ENCODE results near the gene TMEM42. TPM values are rescaled to one million over a fixed set of nuclear protein-coding genes. Genes with fewer than 3 reads are reported as not detected.

TMEM42 gene
- total and polyA plus RNA-seq, 2 experiments from 2014 or later = 7.4 to 13.3 TPM

DNA sequence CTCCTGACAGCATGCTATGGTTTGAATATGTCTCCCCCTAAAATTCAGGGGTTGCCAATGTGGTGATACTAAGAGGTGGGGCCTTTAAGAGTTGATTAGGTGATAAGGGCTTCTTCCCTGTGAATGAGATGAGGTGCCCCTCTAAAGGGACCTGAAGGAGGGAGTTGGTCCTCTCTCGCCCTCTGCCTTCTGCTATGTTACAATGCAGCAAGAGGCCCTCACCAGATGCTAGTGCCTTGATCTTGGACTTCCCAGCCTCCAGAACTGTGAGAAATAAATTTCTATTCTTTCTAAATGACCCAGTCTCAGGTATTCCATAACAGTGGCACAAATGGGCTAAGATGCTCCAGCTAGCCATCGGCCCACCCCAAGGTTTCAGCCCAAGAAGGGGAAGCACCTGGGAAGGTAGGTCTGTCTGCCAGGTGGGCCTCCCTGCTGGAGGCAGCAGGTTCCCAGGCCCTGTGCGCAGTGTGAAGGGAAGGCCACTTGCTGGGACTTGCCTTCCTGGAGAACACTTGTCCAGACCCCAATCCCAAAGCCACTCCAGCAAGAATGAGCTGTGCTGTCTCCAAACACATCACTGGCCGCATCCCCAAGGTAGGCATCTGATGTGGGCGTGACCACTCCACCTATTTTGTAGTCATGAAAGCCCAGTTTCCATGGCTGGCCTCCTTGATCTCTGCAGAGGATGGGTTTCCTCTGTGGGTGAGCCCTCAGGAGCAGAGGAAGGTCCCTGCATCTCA is 21.7 kb downstream of the TMEM42 start (continued):
- TF ChIP-seq, protein P1, sequence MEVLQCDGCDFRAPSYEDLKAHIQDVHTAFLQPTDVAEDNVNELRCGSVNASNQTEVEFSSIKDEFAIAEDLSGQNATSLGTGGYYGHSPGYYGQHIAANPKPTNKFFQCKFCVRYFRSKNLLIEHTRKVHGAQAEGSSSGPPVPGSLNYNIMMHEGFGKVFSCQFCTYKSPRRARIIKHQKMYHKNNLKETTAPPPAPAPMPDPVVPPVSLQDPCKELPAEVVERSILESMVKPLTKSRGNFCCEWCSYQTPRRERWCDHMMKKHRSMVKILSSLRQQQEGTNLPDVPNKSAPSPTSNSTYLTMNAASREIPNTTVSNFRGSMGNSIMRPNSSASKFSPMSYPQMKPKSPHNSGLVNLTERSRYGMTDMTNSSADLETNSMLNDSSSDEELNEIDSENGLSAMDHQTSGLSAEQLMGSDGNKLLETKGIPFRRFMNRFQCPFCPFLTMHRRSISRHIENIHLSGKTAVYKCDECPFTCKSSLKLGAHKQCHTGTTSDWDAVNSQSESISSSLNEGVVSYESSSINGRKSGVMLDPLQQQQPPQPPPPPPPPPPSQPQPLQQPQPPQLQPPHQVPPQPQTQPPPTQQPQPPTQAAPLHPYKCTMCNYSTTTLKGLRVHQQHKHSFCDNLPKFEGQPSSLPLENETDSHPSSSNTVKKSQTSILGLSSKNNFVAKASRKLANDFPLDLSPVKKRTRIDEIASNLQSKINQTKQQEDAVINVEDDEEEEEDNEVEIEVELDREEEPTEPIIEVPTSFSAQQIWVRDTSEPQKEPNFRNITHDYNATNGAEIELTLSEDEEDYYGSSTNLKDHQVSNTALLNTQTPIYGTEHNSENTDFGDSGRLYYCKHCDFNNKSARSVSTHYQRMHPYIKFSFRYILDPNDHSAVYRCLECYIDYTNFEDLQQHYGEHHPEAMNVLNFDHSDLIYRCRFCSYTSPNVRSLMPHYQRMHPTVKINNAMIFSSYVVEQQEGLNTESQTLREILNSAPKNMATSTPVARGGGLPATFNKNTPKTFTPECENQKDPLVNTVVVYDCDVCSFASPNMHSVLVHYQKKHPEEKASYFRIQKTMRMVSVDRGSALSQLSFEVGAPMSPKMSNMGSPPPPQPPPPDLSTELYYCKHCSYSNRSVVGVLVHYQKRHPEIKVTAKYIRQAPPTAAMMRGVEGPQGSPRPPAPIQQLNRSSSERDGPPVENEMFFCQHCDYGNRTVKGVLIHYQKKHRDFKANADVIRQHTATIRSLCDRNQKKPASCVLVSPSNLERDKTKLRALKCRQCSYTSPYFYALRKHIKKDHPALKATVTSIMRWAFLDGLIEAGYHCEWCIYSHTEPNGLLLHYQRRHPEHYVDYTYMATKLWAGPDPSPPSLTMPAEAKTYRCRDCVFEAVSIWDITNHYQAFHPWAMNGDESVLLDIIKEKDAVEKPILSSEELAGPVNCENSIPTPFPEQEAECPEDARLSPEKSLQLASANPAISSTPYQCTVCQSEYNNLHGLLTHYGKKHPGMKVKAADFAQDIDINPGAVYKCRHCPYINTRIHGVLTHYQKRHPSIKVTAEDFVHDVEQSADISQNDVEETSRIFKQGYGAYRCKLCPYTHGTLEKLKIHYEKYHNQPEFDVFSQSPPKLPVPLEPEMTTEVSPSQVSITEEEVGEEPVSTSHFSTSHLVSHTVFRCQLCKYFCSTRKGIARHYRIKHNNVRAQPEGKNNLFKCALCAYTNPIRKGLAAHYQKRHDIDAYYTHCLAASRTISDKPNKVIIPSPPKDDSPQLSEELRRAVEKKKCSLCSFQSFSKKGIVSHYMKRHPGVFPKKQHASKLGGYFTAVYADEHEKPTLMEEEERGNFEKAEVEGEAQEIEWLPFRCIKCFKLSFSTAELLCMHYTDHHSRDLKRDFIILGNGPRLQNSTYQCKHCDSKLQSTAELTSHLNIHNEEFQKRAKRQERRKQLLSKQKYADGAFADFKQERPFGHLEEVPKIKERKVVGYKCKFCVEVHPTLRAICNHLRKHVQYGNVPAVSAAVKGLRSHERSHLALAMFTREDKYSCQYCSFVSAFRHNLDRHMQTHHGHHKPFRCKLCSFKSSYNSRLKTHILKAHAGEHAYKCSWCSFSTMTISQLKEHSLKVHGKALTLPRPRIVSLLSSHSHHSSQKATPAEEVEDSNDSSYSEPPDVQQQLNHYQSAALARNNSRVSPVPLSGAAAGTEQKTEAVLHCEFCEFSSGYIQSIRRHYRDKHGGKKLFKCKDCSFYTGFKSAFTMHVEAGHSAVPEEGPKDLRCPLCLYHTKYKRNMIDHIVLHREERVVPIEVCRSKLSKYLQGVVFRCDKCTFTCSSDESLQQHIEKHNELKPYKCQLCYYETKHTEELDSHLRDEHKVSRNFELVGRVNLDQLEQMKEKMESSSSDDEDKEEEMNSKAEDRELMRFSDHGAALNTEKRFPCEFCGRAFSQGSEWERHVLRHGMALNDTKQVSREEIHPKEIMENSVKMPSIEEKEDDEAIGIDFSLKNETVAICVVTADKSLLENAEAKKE (CRISPR knock-in tag; IDR thresholded peaks at IDR 0.05) = no peak

DNA sequence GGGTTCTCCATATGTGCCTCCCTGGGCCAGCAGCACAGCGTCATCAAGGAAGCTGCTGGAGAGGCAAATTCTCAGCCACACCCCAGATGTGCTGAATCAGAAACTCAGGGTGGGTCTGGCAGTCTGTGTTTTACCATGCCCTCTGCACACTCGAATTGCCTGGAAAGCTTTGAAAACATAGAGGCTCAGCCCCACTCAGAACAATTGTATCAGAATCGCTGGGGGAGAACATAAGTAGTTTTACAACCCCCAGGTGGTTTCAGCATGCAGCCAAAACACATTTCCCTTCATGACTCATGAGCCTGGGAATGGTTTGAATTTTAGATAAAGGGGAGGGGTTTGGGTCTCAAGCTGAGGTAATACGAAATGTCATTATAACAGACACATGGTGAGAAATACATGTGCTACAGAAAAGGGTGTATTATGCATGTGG is 22.3 kb downstream of the TMEM42 start:
- H3K27ac Mint-ChIP-seq = no peak overlapping the region
- no peak overlapping the region for H2AFZ ChIP-seq
- DNase-seq (ENCODE audit: low spot score) (no peak), ATAC-seq (no peak)
- H3K36me3 Mint-ChIP-seq (ENCODE audit: low read depth) = no peaks in the 10 kb centered on the region
- H3K4me1 ChIP-seq (ENCODE audit: insufficient read depth) = peaks cover 9% of the 10 kb centered on the region
- peaks cover 22% of the 10 kb centered on the region for H3K4me1 Mint-ChIP-seq
- H3K9me2 ChIP-seq (ENCODE audit: insufficient read depth) = peaks cover 10% of the 10 kb centered on the region
- no peaks in the 10 kb centered on the region for H3K79me2 ChIP-seq (replicated peaks; ENCODE audit: insufficient read depth)
- no peaks in the 10 kb centered on the region for H3K36me3 ChIP-seq (ENCODE audit: insufficient read depth)
- peaks cover 9% of the 10 kb centered on the region; the same call in 2 of the 3 replicates for H3K9me3 Mint-ChIP-seq
- H3K27me3 ChIP-seq (ENCODE audit: insufficient read depth) = no peaks in the 10 kb centered on the region
- no peaks in the 10 kb centered on the region for H4K20me1 ChIP-seq (replicated peaks; ENCODE audit: insufficient read depth)
- no peak overlapping the region for H3K4me3 Mint-ChIP-seq
- peaks cover 2% of the 10 kb centered on the region for H3K27me3 Mint-ChIP-seq (ENCODE audit: insufficient read depth, low read depth, poor library complexity)
- no peak overlapping the region for H3K4me3 ChIP-seq
- no peak overlapping the region for H3K27ac ChIP-seq (ENCODE audit: low read depth)
- no peak overlapping the region for H3K4me2 ChIP-seq
- no peaks in the 10 kb centered on the region for H3F3A ChIP-seq (replicated peaks; ENCODE audit: low read depth)
- no peak for TF ChIP-seq STAT1 (IDR thresholded peaks at IDR 0.05; ENCODE audit: unreplicated experiment)
- TF ChIP-seq NANOG (IDR thresholded peaks at IDR 0.05; ENCODE audit: borderline replicate concordance) = no peak
- TF ChIP-seq, protein P1 (CRISPR knock-in tag; IDR thresholded peaks at IDR 0.05) = no peak
- TF ChIP-seq EZH2 (IDR thresholded peaks at IDR 0.05; ENCODE audit: low read depth, unreplicated experiment) = no peak
- TF ChIP-seq EZH2phosphoT487 (IDR thresholded peaks at IDR 0.05; ENCODE audit: unreplicated experiment) = no peak
- no peak for TF ChIP-seq CREB1 (CRISPR knock-in tag; IDR thresholded peaks at IDR 0.05; ENCODE audit: low read depth)

Measured in GM23338 (cell line).